Measurements from ENCODE around the gene ZCCHC7.
"Not testable (repeated sequence)": the region's sequence is repeated elsewhere in the genome, so short reads cannot be mapped to it uniquely, and the experiment has no call there.

The ZCCHC7 gene

DNA sequence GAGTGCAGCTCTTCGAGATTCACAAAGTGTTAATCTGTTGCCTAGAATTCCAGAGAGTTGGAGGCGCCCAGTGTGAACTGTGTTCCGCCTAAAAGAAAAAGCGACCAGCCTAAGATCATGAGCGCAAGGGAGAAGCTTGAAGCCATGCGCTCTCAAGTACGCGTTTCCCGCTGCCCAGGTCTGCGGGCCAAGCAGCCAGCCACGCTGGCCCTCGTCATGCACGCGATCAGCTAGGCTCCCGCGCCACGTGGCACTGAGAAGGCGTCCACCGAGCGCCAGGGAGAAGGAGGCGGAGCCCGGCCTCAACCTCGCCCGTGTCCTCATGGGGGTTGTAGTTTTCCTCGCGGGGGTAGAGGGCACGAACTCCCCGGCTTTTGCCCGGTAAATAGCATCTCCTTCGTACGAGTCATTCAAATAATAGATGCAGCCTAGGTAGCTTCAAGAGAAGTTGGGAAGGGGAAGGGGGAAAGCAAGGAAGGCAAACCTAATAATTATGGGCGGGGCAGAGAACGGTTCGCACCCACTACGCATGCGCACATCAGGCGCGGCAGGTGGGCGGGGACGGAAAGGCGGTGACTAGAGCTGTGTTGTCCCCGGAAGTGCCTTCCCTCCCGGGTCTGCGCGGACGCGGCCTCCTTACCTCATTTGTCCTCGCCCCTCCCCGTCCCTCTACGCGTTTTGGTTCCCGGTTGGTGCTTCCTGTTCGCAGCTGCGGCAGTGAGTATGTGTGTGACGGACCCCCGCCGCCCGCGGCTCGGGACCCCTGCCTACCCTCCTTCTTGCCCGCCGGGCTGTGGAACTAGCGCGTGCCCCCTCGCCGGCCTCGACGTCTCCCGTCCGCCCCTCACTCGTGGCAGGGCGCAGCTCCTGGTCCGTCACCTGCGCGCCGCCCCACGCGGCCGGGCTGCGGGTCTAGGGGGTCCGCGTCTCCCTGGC is at the start of gene ZCCHC7:
Gene ZCCHC7, plus strand, starts transcription at position 668 of the 936 bp plus-strand sequence.
- peak; percentile 98 for DNase-seq (ENCODE audit: low spot score)

DNA sequence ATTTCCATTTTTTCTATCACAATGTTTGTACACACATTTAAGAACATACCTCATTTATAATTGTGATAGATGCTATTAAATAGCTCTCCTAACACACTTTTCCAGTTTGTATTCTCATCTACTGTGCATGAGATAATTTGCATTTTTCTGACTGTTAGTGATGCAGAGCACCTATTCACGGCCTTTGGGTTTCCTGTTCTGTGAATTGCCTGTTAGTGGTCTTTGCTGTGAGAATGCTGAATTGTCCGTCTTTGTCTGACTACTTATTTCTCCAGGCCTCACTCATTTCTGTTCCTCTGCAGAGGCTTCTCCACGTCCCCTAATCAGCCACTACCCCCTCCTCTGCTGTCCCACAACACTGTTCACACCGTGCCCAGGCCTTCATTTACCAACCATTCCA is 45.6 kb upstream of the ZCCHC7 start:
- not testable (repeated sequence) for DNase-seq (ENCODE audit: low spot score)

DNA sequence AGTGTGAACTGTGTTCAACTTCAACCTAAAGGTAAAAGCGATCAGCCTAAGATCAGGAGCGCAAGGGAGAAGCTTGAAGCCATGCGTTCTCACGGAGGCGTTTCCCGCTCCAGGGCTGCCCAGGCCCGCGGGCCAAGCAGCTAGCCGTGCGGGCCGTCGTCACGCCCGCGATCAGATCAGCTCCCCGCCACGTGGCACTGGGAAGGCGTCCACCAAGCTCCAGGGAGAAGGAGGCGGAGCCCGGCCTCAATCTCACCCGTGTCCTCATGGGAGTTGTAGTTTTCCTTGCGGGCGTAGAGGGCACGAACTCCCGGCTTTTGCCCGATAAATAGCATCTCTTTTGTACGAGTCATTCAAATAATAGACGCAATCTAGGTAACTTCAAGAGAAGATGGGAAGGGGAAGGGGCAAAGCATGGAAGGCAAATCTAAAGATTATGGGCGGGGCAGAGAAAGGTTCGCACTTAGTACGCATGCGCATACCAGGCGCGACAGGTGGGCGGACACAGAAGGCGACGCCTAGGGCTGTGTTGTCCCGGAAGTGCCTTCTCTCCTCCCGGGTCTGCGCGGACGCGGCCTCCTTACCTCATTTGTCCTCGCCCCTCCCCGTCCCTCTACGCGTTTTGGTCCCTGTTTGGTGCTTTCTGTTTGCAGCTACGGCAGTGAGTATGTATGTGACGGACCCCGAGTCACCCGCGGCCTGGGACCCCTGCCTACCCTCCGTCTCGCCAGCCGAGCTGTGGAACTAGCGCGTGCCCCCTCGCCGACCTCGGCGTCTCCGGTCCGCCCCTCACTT is 40.8 kb upstream of the ZCCHC7 start:
- DNase-seq (ENCODE audit: low spot score) = peak; percentile 97

DNA sequence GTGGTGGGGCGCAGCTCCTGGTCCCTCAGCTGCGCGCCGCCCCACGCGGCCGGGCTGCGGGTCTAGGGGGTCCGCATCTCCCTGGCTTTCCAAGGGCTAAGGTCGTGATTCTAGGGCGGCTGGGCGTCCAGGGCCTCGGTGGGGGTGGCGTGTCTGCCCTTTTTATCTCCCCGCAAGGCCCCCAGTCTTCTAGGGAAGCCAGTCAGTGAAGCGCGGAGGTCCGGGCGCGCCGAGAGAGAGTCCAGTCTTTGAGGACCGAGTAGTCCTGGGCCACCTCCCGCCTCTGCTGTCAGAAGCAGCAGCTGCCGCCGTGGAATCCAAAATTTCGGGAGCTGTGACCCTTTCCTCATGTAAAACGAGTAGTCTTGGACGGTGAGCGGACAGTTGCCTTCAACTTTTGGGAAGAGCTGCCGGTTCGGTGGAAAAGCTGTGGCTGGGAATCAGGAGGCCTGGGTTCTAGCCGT is 40.2 kb upstream of the ZCCHC7 start:
- not testable (repeated sequence) for DNase-seq (ENCODE audit: low spot score)

DNA sequence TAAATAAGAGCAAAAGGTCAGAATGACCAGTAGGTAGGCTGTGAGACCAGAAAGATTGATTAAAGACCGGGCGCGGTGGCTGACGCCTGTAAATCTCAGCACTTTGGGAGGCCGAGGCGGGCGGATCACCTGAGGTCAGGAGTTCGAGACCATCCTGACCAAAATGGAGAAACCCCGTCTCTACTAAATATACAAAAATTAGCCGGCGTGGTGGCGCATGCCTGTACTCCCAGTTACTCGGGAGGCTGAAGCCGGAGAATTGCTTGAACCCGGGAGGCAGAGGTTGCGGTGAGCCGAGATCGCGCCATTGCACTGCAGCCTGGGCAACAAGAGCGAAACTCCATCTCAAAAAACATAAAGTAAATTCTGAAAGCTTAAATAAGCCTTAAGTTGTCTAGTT is 38.9 kb upstream of the ZCCHC7 start:
- not testable (repeated sequence) for DNase-seq (ENCODE audit: low spot score)

DNA sequence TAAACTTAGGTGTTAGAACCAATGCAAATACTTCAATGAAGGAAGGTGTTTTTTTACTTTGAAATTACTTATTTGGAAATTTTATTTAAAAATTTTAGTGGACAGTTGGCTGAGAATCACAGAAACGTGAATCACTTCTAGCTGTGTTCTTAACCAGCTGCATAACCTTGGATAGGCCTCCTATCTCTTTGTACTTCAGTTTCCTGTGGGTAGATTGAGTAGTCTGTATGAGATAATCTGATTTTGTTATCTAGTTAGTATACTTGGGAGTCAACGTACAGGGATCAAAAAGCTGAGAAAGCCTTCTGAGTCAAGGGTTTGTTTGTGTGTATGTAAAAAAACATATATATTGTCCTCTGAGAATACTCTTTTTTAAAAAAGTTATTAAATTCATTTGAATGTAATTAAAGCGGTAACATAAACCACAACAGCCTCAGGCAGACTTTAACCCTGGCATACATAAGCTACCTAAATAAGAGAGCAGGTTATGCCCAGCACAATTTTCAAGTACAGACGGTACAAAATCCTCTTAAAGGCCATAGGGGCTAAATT is 38.1 kb upstream of the ZCCHC7 start:
- DNase-seq (ENCODE audit: low spot score) = no peak

DNA sequence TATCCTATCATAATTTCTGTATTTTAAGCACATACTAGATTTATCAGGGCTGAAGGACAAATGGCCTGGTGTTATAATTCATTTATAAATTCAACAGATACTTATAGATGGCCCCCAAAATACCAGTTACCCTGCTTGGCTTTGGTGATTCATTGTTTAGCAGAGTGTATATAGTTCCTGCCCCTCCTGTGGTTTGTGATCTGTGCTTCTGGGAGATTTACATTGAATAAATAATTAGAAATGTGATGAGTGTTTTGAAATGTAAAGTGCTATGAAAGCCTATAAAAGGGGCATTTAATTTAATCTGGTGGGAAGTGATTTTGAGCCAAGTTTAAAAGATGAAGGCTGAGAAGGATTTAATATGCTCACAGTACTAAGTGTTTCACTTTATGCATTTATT is 36.7 kb upstream of the ZCCHC7 start:
- DNase-seq (ENCODE audit: low spot score) = no peak

DNA sequence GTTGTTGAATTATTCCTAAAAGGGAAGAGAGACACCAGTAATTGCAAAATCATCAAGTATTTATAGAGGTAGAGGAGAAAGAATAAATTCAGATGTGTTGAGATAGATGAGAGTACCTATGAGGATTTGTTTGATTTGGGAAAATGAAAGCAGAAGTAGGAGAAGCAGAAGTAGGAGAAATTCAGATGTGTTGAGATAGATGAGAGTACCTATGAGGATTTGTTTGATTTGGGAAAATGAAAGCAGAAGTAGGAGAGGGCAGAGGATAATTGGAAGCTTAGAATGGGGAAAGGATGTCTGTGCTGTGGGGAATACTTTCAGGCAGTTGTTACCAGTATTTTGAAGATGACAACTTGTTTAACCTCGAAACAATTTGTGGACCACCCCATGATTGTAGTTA is 35.1 kb upstream of the ZCCHC7 start:
- DNase-seq (ENCODE audit: low spot score) = no peak

DNA sequence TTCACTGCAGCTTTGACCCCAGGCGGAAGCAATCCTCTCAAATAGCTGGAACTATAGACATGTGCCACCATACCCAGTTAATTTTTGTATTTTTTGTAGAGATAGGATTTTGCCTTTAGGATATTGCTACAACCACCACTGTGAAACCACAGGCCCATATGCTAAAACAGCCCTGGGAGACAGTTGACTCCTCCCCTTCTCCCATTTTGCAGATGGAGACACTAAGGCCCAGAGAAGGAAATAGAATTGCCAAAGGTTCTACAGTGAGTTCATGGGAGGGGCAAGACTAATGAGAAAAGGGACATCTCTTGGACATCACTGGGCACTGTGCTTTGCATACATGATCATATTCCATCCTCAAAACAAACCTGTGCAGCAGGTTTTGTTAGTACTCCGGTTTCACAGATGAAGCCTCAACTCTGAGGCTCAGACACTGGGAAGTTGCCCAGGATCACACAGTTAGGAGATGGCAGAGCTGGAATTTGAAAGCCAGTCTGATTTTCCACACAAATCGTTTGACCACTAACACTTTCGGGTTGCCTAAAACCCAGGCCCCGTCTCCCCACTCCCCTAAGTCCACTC is 27.6 kb upstream of the ZCCHC7 start:
- DNase-seq (ENCODE audit: low spot score) = not testable (repeated sequence)

DNA sequence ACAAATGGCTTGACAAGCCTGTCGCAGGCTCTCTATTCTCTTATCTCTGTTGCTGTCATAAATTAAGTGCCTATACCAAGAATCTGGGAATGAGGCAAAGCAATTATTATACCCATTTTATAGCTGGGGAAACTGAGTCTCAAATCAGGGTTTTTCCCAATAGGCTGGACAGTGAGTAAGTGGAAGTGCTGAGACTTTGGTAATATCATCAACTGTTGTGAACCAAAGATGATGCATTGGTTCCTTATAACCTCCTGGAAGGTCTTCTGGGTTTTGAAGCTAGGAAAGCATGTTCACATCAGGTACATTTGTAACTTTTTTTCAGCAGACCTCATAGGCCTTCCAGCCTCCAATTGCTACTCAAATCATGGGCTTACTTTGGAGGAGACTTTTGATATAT is 25.6 kb upstream of the ZCCHC7 start:
- no peak for DNase-seq (ENCODE audit: low spot score)

DNA sequence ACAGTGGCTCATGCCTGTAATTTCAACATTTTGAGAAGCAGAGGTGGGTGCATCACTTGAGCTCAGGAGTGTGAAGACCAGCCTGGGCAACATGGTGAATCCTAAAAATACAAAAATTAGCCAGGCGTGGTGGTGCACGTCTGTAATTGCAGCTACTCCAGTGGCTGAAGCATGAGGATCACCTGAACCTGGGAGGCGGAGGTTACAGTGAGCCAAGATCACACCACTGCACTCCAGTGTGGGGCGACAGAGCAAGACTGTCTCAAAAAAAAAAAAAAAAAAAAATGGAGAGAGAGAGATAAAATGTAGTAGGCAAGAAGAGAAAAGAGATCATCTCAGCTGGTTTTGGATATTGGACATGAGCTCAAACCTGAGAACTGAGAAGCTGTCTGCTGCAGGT is 23.7 kb upstream of the ZCCHC7 start:
- DNase-seq (ENCODE audit: low spot score) = no peak

DNA sequence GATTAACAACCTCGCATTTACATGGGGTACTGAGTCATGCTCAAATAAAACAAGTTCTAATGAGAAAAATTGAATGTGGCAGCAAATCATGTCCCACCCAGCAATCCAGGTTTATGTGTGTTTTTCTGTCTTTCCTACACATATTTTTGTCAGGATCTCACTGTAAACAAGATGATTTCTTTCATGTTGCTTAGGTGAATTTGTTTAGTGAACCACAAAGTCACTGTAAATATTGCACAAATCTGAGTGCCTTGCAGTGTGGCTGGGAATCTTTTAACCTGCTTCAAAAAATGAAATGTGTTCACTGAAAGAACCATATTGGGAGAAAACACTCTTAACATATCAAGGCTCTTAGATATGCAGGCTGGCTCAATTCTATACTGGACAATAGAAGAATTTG is 23.1 kb upstream of the ZCCHC7 start:
- DNase-seq (ENCODE audit: low spot score) = no peak

DNA sequence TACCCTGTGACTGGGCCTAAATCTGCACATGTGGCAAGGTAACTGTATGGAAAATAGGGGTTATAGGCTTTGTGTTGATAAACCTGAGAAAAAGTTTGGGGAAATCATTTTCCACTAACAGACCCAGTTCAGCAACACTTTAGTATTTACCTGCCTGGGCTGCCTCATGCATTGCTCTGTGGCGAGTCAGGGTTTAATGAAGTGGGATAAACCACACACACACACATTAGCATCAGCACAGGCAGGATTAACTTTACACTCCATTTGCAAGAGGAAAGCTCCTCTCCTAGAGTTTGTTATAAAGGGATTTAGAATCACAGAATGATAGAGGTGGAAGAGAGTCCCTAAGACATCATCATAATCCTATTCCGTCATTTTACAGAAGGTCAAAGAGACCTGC is 20.0 kb upstream of the ZCCHC7 start:
- no peak for DNase-seq (ENCODE audit: low spot score)

DNA sequence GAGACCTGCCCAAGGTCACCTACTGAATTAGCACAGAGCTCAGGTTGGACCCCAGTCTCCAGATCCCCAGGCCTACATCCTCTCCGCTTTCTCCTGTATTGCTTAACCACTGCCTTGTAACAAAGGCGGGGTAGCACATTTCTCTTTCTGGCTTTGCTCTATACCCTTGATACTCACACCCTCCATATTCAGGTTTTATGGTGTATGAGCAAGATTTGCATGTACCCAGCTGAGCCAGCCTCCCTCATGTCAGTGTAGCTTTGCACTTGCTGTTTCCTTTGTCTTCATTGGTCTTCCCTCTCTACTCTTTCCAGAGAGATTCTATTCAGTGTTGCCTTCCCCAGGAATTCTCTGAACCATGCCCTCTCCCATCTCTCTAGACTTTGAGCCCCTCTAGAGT is 19.6 kb upstream of the ZCCHC7 start:
- DNase-seq (ENCODE audit: low spot score) = no peak

DNA sequence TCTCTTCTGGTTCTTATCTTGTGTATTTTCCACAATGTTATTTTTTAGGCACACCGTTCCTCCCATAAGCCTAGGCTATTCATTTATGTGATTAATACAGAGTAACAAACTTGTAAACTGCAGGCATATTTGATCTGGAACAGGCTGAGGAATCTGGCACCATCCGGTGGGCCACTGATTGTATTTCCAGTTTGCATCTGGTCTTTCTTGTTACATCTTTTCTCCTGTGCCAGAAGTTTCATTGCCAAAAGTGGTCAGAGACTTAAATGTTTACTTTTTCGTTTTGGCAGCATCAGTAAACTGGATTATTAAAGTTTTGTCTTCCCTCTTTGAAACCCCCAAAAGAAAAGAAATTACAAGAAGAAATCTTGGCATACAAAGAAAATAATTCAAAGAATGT is 17.9 kb upstream of the ZCCHC7 start:
- no peak for DNase-seq (ENCODE audit: low spot score)

DNA sequence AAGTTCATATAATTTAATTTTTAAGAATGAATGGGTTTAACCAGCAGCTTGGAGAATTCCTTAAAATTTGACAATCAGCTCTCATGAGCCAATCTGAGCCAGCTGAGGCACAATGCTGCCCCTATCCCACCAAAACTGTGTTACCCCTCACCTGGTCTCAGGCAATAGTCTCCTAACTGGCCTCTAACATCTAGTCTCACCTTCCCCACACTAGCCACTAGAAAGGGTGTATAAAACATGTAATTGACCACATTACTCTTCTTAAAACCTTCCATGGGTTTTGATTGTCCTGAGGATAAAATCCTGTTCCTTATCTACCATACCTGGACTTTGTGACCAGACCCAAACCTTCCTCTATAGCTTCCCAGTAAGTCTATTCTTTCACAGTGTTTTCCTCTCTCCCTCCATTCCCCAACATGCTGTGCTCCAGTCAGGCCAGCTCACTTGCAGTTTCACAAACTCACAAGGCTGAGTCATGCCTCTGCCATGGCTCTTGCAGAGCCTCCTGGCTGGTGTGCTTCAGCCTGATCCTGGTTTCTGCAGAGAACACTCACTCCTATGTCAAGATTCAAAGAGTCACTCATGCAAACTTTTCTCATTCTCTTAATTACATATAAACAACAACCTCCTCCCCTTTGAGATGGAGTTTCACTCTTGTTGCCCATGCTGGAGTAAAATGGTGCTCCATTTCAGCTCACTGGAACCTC is 16.0 kb upstream of the ZCCHC7 start:
- no peak for DNase-seq (ENCODE audit: low spot score)

DNA sequence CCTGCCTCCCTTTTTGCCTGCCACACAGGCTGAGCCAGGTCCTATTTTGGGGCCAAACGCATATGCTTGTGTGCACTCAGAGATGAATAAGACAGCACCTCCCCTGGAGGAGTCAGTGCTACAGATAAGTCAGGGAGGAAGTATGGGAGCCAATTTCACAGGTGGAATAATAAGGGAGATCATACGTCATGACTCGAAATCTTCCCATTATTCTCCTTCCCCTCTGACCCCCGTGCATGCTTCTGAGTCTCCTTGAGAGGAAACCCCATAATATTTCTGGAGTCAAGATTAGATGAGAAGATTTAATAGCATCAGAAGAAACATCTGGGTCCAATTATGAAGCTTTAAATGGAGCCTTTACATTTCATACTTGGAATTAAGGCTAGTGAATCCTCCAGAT is 15.1 kb upstream of the ZCCHC7 start:
- no peak for DNase-seq (ENCODE audit: low spot score)

DNA sequence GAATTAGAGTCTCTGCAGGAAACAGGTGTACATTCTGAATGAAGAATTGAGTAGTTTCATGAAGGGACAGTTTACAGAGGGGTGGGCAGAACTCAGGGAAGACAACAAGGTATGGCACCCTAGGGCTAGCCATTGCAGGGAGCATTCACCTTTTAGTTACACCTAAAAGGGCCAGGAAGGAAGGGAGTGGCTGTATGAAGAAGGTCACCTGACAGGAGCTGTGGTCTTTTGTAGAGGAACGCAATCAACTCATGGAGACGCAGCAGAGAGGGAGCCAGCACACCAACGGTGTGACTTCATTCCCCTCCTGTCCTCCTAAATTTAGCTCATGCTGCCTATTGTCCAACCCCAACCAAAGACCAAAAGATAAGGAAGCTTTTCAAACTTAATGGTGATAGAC is 12.7 kb upstream of the ZCCHC7 start:
- DNase-seq (ENCODE audit: low spot score) = no peak

DNA sequence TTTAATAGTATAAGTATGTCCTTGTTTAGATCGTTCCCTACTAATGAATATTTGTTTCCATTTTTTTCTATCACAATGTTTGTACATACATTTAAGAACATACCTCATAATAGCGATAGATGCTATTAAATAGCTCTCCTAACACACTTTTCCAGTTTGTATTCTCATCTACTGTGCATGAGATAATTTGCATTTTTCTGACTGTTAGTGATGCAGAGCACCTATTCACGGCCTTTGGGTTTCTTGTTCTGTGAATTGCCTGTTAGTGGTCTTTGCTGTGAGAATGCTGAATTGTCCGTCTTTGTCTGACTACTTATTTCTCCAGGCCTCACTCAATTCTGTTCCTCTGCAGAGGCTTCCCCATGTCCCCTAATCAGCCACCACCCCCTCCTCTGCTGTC is 5.9 kb upstream of the ZCCHC7 start:
- not testable (repeated sequence) for DNase-seq (ENCODE audit: low spot score)

DNA sequence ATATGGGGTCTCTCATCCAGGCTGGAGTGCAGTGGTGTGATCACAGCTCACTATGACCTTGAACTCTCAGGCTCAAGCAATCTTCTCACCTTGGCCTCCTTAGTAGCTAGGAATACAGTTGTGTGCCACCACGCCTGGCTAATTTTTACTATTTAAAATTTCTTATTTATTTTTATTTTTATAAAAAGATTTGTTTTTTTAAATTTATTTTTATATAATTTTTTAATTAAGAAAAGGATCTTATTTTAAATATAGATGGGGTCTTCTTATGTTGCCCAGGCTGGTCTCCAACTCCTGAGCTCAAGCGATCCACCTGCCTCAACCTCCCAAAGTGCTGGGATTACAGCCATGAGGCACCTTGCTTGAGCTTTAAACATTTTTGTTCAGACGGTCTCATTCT is 2.4 kb upstream of the ZCCHC7 start:
- no peak for DNase-seq (ENCODE audit: low spot score)

DNA sequence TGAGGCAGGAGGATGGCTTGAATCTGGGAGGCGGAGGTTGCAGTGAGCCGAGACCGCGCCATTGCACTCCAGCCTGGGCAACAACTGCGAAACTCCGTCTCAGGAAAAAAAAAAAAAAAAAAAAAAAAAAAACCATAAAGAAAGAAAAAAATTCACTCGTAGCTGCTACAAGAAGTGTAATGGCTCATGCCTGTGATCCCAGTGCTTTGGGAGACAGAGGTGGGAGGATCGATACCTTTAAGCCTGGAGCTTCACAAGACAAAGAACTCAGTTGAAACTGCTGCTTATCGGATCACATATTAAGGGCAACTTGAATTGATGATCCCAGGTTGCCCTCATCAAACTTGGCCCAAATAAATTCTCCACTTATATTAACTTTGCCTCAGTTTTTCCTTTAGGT is 1.0 kb upstream of the ZCCHC7 start:
- DNase-seq (ENCODE audit: low spot score) = no peak

DNA sequence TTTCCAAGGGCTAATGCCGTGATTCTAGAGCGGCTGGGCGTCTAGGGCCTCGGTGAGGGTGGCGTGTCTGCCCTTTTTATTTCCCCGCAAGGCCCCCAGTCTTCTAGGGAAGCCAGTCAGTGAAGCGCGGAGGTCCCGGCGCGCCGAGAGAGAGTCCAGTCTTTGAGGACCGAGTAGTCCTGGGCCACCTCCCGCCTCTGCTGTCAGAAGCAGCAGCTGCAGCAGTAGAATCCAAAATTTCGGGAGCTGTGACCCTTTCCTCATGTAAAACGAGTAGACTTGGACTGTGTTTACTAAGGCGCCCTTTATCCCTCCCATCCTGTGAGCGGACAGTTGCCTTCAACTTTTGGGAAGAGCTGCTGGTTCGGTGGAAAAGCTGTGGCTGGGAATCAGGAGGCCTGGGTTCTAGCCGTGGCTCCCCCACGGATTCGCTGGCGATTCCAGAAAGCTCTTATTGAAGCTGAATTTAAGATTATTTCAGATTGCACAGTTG is 515 bp downstream of the ZCCHC7 start:
- peak; percentile 19 for DNase-seq (ENCODE audit: low spot score)

All from HuH-7 (cell line).